Hepatocyte (in vitro differentiated cells): ENCODE data around the gene SUGCT.

Source experiments
- EZH2 ChIP-seq: fragments of 200-600 bp; sonication (generic); IDR thresholded peaks from 2 replicates; pipeline ENCODE4 v1.6.1; 2016; ENCODE audit warnings: antibody characterized with exemption, mild to moderate bottlenecking, borderline replicate concordance
- TF ChIP-seq, protein P1 (sequence below): fragments of 200-600 bp; sonication (generic); IDR thresholded peaks from 2 replicates; pipeline ENCODE4 v1.5.1; 2016; ENCODE audit warnings: antibody characterized with exemption, mild to moderate bottlenecking; ENCODE audit not compliant: poor library complexity

DNA sequence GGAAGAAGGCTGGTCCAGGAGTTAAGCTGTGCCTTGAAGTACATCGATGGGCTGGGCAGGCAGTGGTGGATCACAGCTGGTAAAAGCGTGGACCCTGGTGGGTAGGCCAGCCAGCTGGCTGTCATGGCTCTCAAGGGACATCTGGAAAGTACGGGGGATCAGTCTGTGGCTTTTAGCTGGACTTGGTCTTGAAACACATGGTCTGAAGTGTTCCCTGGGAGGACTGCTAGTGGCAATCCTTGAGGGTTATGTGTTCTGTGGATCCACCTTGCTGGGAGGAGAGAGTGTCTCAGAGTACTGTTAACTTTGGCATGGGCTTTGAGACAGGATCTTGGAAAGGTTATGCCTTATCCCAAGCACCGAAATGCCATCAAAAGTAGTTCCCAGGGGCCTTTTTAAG is 754.3 kb downstream of the SUGCT start:
- TF ChIP-seq, protein P1, sequence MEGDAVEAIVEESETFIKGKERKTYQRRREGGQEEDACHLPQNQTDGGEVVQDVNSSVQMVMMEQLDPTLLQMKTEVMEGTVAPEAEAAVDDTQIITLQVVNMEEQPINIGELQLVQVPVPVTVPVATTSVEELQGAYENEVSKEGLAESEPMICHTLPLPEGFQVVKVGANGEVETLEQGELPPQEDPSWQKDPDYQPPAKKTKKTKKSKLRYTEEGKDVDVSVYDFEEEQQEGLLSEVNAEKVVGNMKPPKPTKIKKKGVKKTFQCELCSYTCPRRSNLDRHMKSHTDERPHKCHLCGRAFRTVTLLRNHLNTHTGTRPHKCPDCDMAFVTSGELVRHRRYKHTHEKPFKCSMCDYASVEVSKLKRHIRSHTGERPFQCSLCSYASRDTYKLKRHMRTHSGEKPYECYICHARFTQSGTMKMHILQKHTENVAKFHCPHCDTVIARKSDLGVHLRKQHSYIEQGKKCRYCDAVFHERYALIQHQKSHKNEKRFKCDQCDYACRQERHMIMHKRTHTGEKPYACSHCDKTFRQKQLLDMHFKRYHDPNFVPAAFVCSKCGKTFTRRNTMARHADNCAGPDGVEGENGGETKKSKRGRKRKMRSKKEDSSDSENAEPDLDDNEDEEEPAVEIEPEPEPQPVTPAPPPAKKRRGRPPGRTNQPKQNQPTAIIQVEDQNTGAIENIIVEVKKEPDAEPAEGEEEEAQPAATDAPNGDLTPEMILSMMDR: no peak
- no peak for TF ChIP-seq EZH2
